SK-N-SH (cell line): Measurements from ENCODE around the gene CHL1. TPM values are rescaled to one million over a fixed set of nuclear protein-coding genes. Genes with fewer than 3 reads are reported as not detected.

Experiments used
- CTCF ChIA-PET: fragments of 300-600, 350-600 bp; formaldehyde crosslinking; extraction: SDS; loops from one replicate; lab custom pipeline; 2021; lab: Yijun Ruan, JAX
- POLR2A ChIA-PET: fragments of 350-600 bp; sonication (Branson Sonifier 250); formaldehyde crosslinking; extraction: SDS; loops from one replicate; lab custom pipeline; 2020; ENCODE audit warnings: antibody characterized with exemption, inconsistent platforms; lab: Yijun Ruan, JAX
- DNase-seq: peaks from one replicate; pipeline ENCODE4 v3.0.0; 2012
- H2AFZ ChIP-seq: fragments of 200-600 bp; sonication (generic); 2 replicates; pipeline ENCODE4 v1.8.1; 2016; ENCODE audit warnings: antibody characterized with exemption, mild to moderate bottlenecking, low read depth
- H3F3A ChIP-seq: fragments of 200-600 bp; sonication (generic); replicated peaks from 2 replicates; pipeline ENCODE3; 2016; ENCODE audit warnings: antibody characterized with exemption, mild to moderate bottlenecking; ENCODE audit not compliant: insufficient read depth
- H3K27ac ChIP-seq, 2 experiments: fragments of 200-500 bp in 1 of 2; fragments of 200-600 bp in 1 of 2; sonication (Bioruptor generic) in 1 of 2; sonication (generic), shearing (Covaris generic) in 1 of 2; 2 replicates each; pipeline versions ENCODE4 v1.5.1 to v1.6.1; 2014 to 2016; ENCODE audit warnings: low read depth in 2 of 2, inconsistent platforms in 1 of 2, low read length in 1 of 2, mild to moderate bottlenecking in 1 of 2, mixed read lengths in 1 of 2
- H3K27me3 ChIP-seq: fragments of 200-600 bp; sonication (generic), shearing (Covaris generic); 2 replicates; pipeline ENCODE4 v1.6.1; 2016; ENCODE audit warnings: mixed run types; ENCODE audit not compliant: insufficient read depth
- H3K36me3 ChIP-seq, 2 experiments: fragments of 200-500 bp in 1 of 2; fragments of 200-600 bp in 1 of 2; sonication (Bioruptor generic) in 1 of 2; sonication (generic) in 1 of 2; replicated peaks in 1 of 2; 2 replicates each; pipeline versions ENCODE3 to v1.5.1; 2014 to 2016; ENCODE audit warnings: low read length in 1 of 2, mild to moderate bottlenecking in 1 of 2; ENCODE audit not compliant: insufficient read depth in 2 of 2, control insufficient read depth in 1 of 2
- H3K4me1 ChIP-seq, 2 experiments: fragments of 200-500 bp in 1 of 2; fragments of 200-600 bp in 1 of 2; sonication (Bioruptor generic) in 1 of 2; sonication (generic), shearing (Covaris generic) in 1 of 2; 2 replicates each; pipeline versions ENCODE4 v1.5.1 to v1.6.1; 2014 to 2016; ENCODE audit warnings: low read depth in 1 of 2, low read length in 1 of 2, mixed run types in 1 of 2; ENCODE audit not compliant: insufficient read depth in 2 of 2, control insufficient read depth in 1 of 2
- H3K4me2 ChIP-seq: fragments of 200-600 bp; sonication (generic), shearing (Covaris generic); 2 replicates; pipeline ENCODE4 v1.6.1; 2017; ENCODE audit warnings: mixed run types
- H3K4me3 ChIP-seq, 2 experiments: fragments of 200-500 bp in 1 of 2; fragments of 200-600 bp in 1 of 2; sonication (Bioruptor generic) in 1 of 2; sonication (generic), shearing (Covaris generic) in 1 of 2; 2 replicates each; pipeline versions ENCODE4 v1.5.1 to v1.8.1; 2014 to 2016; ENCODE audit warnings: low read depth in 2 of 2, inconsistent platforms in 1 of 2, low read length in 1 of 2, mild to moderate bottlenecking in 1 of 2, mixed read lengths in 1 of 2, moderate library complexity in 1 of 2
- H3K79me2 ChIP-seq: fragments of 200-600 bp; sonication (generic); 2 replicates; pipeline ENCODE4 v1.8.1; 2017; ENCODE audit warnings: mild to moderate bottlenecking; ENCODE audit not compliant: insufficient read depth
- H3K9ac ChIP-seq: fragments of 200-600 bp; sonication (generic); 2 replicates; pipeline ENCODE4 v1.6.1; 2017; ENCODE audit warnings: mixed run types
- H3K9me2 ChIP-seq: fragments of 200-600 bp; sonication (generic); 2 replicates; pipeline ENCODE4 v1.6.1; 2017; ENCODE audit warnings: mixed run types
- H3K9me3 ChIP-seq: fragments of 200-600 bp; sonication (generic); 2 replicates; pipeline ENCODE4 v1.6.1; 2017; ENCODE audit warnings: mixed run types, mild to moderate bottlenecking, moderate library complexity
- H4K20me1 ChIP-seq: fragments of 200-600 bp; sonication (generic); 2 replicates; pipeline ENCODE4 v1.6.1; 2017; ENCODE audit warnings: mild to moderate bottlenecking, mixed run types; ENCODE audit not compliant: insufficient read depth
- CHD2 ChIP-seq: fragments of 150-350 bp; IDR thresholded peaks from 2 replicates; pipeline ENCODE4 v1.6.1; 2018; ENCODE audit warnings: low read length; ENCODE audit not compliant: partially characterized antibody
- CTCF ChIP-seq: fragments of 200-600 bp; sonication (generic); IDR thresholded peaks from 2 replicates; pipeline ENCODE4 v1.6.1; 2017; ENCODE audit warnings: antibody characterized with exemption, mild to moderate bottlenecking, moderate library complexity
- ELF1 ChIP-seq: IDR thresholded peaks from 2 replicates; pipeline ENCODE4 v1.4.0; 2012
- FOSL2 ChIP-seq: IDR thresholded peaks from 2 replicates; pipeline ENCODE4 v1.4.0; 2012; ENCODE audit warnings: low read depth, mild to moderate bottlenecking, moderate library complexity, borderline replicate concordance
- GABPA ChIP-seq: IDR thresholded peaks from 2 replicates; pipeline ENCODE4 v1.4.0; 2012; ENCODE audit warnings: low read depth, mild to moderate bottlenecking
- GATA2 ChIP-seq: sonication (generic); formaldehyde crosslinking; IDR thresholded peaks from 2 replicates; pipeline ENCODE4 v1.5.0; 2020; ENCODE audit warnings: mild to moderate bottlenecking, missing genetic modification reagents
- MAX ChIP-seq: IDR thresholded peaks from 2 replicates; pipeline ENCODE4 v1.4.0; 2012; ENCODE audit warnings: low read depth
- MEF2A ChIP-seq: IDR thresholded peaks from 2 replicates; pipeline ENCODE4 v1.4.0; 2012; ENCODE audit warnings: low read depth, borderline replicate concordance
- MXI1 ChIP-seq: IDR thresholded peaks from 2 replicates; pipeline ENCODE4 v1.6.1; 2012; ENCODE audit warnings: mild to moderate bottlenecking, low read depth, low read length, improper control_type of control experiment
- NRF1 ChIP-seq: IDR thresholded peaks from 2 replicates; pipeline ENCODE4 v1.6.1; 2012; ENCODE audit warnings: low read depth, mild to moderate bottlenecking, low read length
- PBX3 ChIP-seq: IDR thresholded peaks from 2 replicates; pipeline ENCODE4; 2012
- SIN3A ChIP-seq: IDR thresholded peaks from 2 replicates; pipeline ENCODE4 v1.6.1; 2012; ENCODE audit warnings: low read depth, mild to moderate bottlenecking, low read length, moderate library complexity, borderline replicate concordance
- SMC3 ChIP-seq: IDR thresholded peaks from 2 replicates; pipeline ENCODE4 v1.6.1; 2012; ENCODE audit warnings: low read depth, low read length, improper control_type of control experiment
- TAF1 ChIP-seq: IDR thresholded peaks from 2 replicates; pipeline ENCODE4 v1.6.1; 2012; ENCODE audit warnings: low read depth, mild to moderate bottlenecking, low read length, moderate library complexity, borderline replicate concordance
- TEAD4 ChIP-seq: IDR thresholded peaks from 2 replicates; pipeline ENCODE4 v1.4.0; 2012; ENCODE audit warnings: mild to moderate bottlenecking, borderline replicate concordance; ENCODE audit not compliant: insufficient read depth
- YY1 ChIP-seq: IDR thresholded peaks from 2 replicates; pipeline ENCODE4 v1.4.0; 2012; ENCODE audit warnings: low read depth, mild to moderate bottlenecking
- ZBTB33 ChIP-seq: IDR thresholded peaks from 2 replicates; pipeline ENCODE4 v1.4.0; 2012; ENCODE audit warnings: low read depth, borderline replicate concordance
- WGBS: methylation state at CpG from one replicate; pipeline ENCODE4 v1.1.6; 2017; ENCODE audit warnings: low lambda C conversion rate; 5-methylcytosine and 5-hydroxymethylcytosine counted together
- polyA plus RNA-seq, 3 experiments: library from polyadenylated mRNA; depleted of rRNA; stranded (reverse); fragments of >200 nt; gene quantifications; 2 replicates each; pipeline ENCODE4 v1.2.3, GENCODE V29; 2012

CHL1 gene
- polyA plus RNA-seq, 1 of the 3 experiments (the other 2 are of a cell fraction), result not detected

GRCh38 chr3:356952-357351 lies 160.4 kb downstream of the CHL1 start (continued):
- TF ChIP-seq PBX3, result no peak
- TF ChIP-seq TEAD4, result no peak

- Histone ChIP-seq H3K9ac (no peak overlapping the region), H3K9me2 (no peaks in the 10 kb centered on the region), H3K4me1 (no peaks in the 10 kb centered on the region), H4K20me1 (no peaks in the 10 kb centered on the region), H3K27ac (no peak overlapping the region), H2AFZ (no peak overlapping the region), H3K79me2 (no peaks in the 10 kb centered on the region), H3K36me3 (no peaks in the 10 kb centered on the region), H3F3A (no peaks in the 10 kb centered on the region), H3K4me2 (no peak overlapping the region), H3K9me3 (no peaks in the 10 kb centered on the region), H3K4me3 (no peak overlapping the region), H3K27me3 (no peaks in the 10 kb centered on the region)
- DNase-seq, result no peak
- CTCF ChIA-PET, result interaction anchor here (11.1 kb wide), 1 partner anchor 314 kb away, joined by 265 read pairs; no protein-coding TSS in a partner anchor
- 30% methylated on average over 3 of the region's 3 CpGs for WGBS
- TF ChIP-seq ZBTB33 (no peak), PBX3 (no peak), GABPA (no peak), MAX (no peak), MEF2A (no peak), TEAD4 (no peak), NRF1 (no peak)
- POLR2A ChIA-PET, result no interaction called here
Observed at GRCh38 chr3:359672-360071, 163.1 kb downstream of the CHL1 start.

GRCh38 chr3:362681-363338 lies 166.2 kb downstream of the CHL1 start:
- WGBS, result 23% methylated on average over 6 of the region's 6 CpGs
- Histone ChIP-seq H4K20me1 (no peaks in the 10 kb centered on the region), H3K9ac (no peak overlapping the region), H3K4me1 (no peaks in the 10 kb centered on the region), H2AFZ (no peak overlapping the region), H3K79me2 (no peaks in the 10 kb centered on the region), H3K9me2 (no peaks in the 10 kb centered on the region), H3K27ac (no peak overlapping the region), H3K9me3 (no peaks in the 10 kb centered on the region), H3F3A (no peaks in the 10 kb centered on the region), H3K4me3 (no peak overlapping the region), H3K36me3 (no peaks in the 10 kb centered on the region), H3K4me2 (no peak overlapping the region), H3K27me3 (no peaks in the 10 kb centered on the region)
- no peak for DNase-seq
- POLR2A ChIA-PET, result no interaction called here
- CTCF ChIA-PET, result interaction anchor here (1.5 to 2.1 kb wide), 3 partner anchors 9 to 320 kb away, joined by 6 to 23 read pairs (median 11); no protein-coding TSS in a partner anchor
- TF ChIP-seq GATA2 (CRISPR knock-in tag) (no peak), ELF1 (no peak), SIN3A (no peak), CTCF (no peak), MXI1 (no peak), YY1 (no peak), FOSL2 (no peak), TAF1 (no peak), CHD2 (no peak), MAX (no peak), SMC3 (no peak)
